ENCODE results near the gene ANO1. TPM values are rescaled to one million over a fixed set of nuclear protein-coding genes. Genes with fewer than 3 reads are reported as not detected.

ANO1 gene
- polyA plus RNA-seq, 1 of the 3 experiments (the other 2 are of a cell fraction): not detected

DNA sequence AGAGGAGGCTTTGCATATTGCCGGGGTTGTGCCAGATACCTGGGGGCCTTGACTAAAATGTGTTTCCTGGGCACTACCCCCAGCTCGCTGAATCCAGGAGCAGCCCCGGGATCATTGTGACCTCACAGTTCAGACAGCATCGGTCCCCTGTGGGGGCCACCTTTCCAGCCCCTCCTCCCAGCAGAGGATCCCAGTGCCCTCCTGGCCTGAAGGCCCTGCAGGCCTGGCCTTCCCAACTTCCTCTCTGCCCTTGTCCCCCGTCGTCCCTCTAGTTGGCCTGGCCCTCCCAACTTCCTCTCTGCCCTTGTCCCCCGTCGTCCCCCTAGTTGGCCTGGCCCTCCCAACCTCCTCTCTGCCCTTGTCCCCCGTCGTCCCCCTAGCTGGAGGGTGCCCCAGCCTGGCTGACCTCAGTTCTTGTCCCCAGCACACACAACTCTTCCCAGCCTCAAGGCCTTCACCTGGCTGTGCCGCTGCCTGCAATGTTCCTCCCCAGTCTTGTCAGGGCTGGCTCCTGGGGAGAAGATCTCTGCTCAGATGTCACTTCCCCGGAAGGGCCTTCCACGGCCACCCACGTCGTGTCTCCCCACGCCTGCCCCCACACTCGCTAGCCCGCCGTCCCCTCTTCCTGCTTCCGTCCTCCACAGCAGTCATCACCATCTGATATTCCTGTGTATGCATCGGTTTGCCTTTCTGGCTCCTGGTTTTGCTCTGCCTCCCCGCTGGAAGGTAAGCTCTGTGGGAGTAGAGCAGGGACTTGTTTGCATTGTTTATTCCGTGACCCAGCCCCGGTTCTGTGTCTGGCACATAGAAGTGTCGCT is 12.6 kb upstream of the ANO1 start:
- Histone ChIP-seq H3K4me1 (ENCODE audit: control insufficient read depth in 1 of 2, insufficient read depth in 2 of 2, low read depth in 1 of 2, low read length in 1 of 2) (peaks cover 0 to 5% of the 10 kb centered on the region in 2 experiments; a peak in 1 of 4 replicates), H3K4me3 (ENCODE audit: low read depth in 2 of 2, low read length in 1 of 2) (no peak overlapping the region), H3K4me2 (no peak overlapping the region), H3K36me3 (replicated peaks in 1 of 2; ENCODE audit: control insufficient read depth in 1 of 2, insufficient read depth in 2 of 2, low read length in 1 of 2) (no peaks in the 10 kb centered on the region), H3K9ac (no peak overlapping the region), H3K27me3 (ENCODE audit: insufficient read depth) (no peaks in the 10 kb centered on the region; the same call in 1 of the 2 replicates), H3K27ac (ENCODE audit: low read depth in 2 of 2, low read length in 1 of 2) (no peak overlapping the region), H3K9me2 (no peaks in the 10 kb centered on the region), H3K79me2 (ENCODE audit: insufficient read depth) (no peaks in the 10 kb centered on the region), H3F3A (replicated peaks; ENCODE audit: insufficient read depth) (no peaks in the 10 kb centered on the region), H3K9me3 (no peaks in the 10 kb centered on the region), H2AFZ (ENCODE audit: low read depth) (no peak overlapping the region), H4K20me1 (ENCODE audit: insufficient read depth) (no peaks in the 10 kb centered on the region)
- 57% methylated on average over 21 of the region's 25 CpGs for WGBS (ENCODE audit: low lambda C conversion rate)
- TF ChIP-seq JUND (IDR thresholded peaks at IDR 0.05): no peak
- TF ChIP-seq EP300 (IDR thresholded peaks at IDR 0.05; ENCODE audit: borderline replicate concordance in 1 of 2, low read depth in 1 of 2, low read length in 1 of 2): no peak
- TF ChIP-seq ELF1 (IDR thresholded peaks at IDR 0.05): no peak
- no peak for TF ChIP-seq TAF1 (IDR thresholded peaks at IDR 0.05; ENCODE audit: borderline replicate concordance, low read depth, low read length)
- TF ChIP-seq, protein P1, sequence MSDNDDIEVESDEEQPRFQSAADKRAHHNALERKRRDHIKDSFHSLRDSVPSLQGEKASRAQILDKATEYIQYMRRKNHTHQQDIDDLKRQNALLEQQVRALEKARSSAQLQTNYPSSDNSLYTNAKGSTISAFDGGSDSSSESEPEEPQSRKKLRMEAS (IDR thresholded peaks at IDR 0.05; ENCODE audit: low read depth): no peak
- TF ChIP-seq SMC3 (IDR thresholded peaks at IDR 0.05; ENCODE audit: low read depth, low read length): no peak
- no peak for TF ChIP-seq FOXJ3 (CRISPR knock-in tag; IDR thresholded peaks at IDR 0.05)
- TF ChIP-seq NRF1 (IDR thresholded peaks at IDR 0.05; ENCODE audit: low read depth, low read length): no peak
- TF ChIP-seq EZH2phosphoT487 (IDR thresholded peaks at IDR 0.05; ENCODE audit: borderline replicate concordance, low read depth): no peak
- TF ChIP-seq RAD21 (IDR thresholded peaks at IDR 0.05; ENCODE audit: low read length): no peak
- no peak for TF ChIP-seq POLR2AphosphoS5 (IDR thresholded peaks at IDR 0.05; ENCODE audit: low read depth, low read length)
- no peak for TF ChIP-seq NFIC (IDR thresholded peaks at IDR 0.05; ENCODE audit: borderline replicate concordance)
- TF ChIP-seq, protein P2, sequence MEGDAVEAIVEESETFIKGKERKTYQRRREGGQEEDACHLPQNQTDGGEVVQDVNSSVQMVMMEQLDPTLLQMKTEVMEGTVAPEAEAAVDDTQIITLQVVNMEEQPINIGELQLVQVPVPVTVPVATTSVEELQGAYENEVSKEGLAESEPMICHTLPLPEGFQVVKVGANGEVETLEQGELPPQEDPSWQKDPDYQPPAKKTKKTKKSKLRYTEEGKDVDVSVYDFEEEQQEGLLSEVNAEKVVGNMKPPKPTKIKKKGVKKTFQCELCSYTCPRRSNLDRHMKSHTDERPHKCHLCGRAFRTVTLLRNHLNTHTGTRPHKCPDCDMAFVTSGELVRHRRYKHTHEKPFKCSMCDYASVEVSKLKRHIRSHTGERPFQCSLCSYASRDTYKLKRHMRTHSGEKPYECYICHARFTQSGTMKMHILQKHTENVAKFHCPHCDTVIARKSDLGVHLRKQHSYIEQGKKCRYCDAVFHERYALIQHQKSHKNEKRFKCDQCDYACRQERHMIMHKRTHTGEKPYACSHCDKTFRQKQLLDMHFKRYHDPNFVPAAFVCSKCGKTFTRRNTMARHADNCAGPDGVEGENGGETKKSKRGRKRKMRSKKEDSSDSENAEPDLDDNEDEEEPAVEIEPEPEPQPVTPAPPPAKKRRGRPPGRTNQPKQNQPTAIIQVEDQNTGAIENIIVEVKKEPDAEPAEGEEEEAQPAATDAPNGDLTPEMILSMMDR (IDR thresholded peaks at IDR 0.05): no peak
- no peak for TF ChIP-seq FOSL2 (IDR thresholded peaks at IDR 0.05; ENCODE audit: borderline replicate concordance, low read depth)
- DNase-seq: peak; percentile 9
- POLR2A ChIA-PET: no interaction called here
- CTCF ChIA-PET: interaction anchor here (1.2 kb wide), 1 partner anchor 1064 kb away, joined by 3 read pairs; no protein-coding TSS in a partner anchor

DNA sequence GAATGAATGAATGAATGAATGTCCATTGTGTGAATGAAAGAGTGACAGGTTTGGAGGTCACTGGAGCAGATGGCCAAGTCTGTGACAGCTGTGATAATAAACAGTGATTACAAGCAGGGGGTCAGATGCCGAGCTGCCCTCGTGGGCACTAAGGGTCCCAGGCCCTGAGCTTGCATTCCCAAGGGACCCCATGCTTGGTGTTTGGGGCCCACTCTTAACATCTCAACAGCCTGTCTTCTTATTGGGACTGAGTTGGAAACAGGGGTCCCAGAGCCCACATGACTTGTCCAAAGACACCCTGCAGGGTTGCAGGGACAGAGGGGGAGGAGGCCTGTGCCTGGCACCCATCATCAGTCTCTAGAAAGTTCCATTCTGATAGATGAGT is 12.0 kb upstream of the ANO1 start:
- no peaks in the 10 kb centered on the region; the same call in 1 of the 2 replicates for H3K27me3 ChIP-seq (ENCODE audit: insufficient read depth)
- WGBS (ENCODE audit: low lambda C conversion rate): no CpG with 5 or more reads among the region's 2 CpGs
- TF ChIP-seq FOSL2 (IDR thresholded peaks at IDR 0.05; ENCODE audit: borderline replicate concordance, low read depth) (no peak), EP300 (IDR thresholded peaks at IDR 0.05; ENCODE audit: borderline replicate concordance in 1 of 2, low read depth in 1 of 2, low read length in 1 of 2) (no peak), POLR2AphosphoS5 (IDR thresholded peaks at IDR 0.05; ENCODE audit: low read depth, low read length) (no peak)
- TF ChIP-seq, protein P3, sequence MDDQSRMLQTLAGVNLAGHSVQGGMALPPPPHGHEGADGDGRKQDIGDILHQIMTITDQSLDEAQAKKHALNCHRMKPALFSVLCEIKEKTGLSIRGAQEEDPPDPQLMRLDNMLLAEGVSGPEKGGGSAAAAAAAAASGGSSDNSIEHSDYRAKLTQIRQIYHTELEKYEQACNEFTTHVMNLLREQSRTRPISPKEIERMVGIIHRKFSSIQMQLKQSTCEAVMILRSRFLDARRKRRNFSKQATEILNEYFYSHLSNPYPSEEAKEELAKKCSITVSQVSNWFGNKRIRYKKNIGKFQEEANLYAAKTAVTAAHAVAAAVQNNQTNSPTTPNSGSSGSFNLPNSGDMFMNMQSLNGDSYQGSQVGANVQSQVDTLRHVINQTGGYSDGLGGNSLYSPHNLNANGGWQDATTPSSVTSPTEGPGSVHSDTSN (IDR thresholded peaks at IDR 0.05): no peak
- TF ChIP-seq, protein P4, sequence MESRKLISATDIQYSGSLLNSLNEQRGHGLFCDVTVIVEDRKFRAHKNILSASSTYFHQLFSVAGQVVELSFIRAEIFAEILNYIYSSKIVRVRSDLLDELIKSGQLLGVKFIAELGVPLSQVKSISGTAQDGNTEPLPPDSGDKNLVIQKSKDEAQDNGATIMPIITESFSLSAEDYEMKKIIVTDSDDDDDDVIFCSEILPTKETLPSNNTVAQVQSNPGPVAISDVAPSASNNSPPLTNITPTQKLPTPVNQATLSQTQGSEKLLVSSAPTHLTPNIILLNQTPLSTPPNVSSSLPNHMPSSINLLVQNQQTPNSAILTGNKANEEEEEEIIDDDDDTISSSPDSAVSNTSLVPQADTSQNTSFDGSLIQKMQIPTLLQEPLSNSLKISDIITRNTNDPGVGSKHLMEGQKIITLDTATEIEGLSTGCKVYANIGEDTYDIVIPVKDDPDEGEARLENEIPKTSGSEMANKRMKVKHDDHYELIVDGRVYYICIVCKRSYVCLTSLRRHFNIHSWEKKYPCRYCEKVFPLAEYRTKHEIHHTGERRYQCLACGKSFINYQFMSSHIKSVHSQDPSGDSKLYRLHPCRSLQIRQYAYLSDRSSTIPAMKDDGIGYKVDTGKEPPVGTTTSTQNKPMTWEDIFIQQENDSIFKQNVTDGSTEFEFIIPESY (IDR thresholded peaks at IDR 0.05; ENCODE audit: borderline replicate concordance, low read depth): no peak

More for the DNA sequence above, 12.0 kb upstream of the ANO1 start:
- Histone ChIP-seq H3K4me3 (ENCODE audit: low read depth in 2 of 2, low read length in 1 of 2) (no peak overlapping the region), H3K79me2 (ENCODE audit: insufficient read depth) (no peaks in the 10 kb centered on the region), H4K20me1 (ENCODE audit: insufficient read depth) (no peaks in the 10 kb centered on the region), H2AFZ (ENCODE audit: low read depth) (no peak overlapping the region), H3K9me3 (no peaks in the 10 kb centered on the region), H3K4me1 (ENCODE audit: control insufficient read depth in 1 of 2, insufficient read depth in 2 of 2, low read depth in 1 of 2, low read length in 1 of 2) (peaks cover 0 to 5% of the 10 kb centered on the region in 2 experiments; a peak in 1 of 4 replicates), H3K9ac (no peak overlapping the region), H3F3A (replicated peaks; ENCODE audit: insufficient read depth) (no peaks in the 10 kb centered on the region), H3K9me2 (no peaks in the 10 kb centered on the region), H3K4me2 (no peak overlapping the region), H3K36me3 (replicated peaks in 1 of 2; ENCODE audit: control insufficient read depth in 1 of 2, insufficient read depth in 2 of 2, low read length in 1 of 2) (no peaks in the 10 kb centered on the region), H3K27ac (ENCODE audit: low read depth in 2 of 2, low read length in 1 of 2) (no peak overlapping the region)
- DNase-seq: no peak
- ChIA-PET CTCF (interaction anchor here (1.2 kb wide), 1 partner anchor 1065 kb away, joined by 3 read pairs; no protein-coding TSS in a partner anchor), POLR2A (no interaction called here)
